GM12865 (cell line): ENCODE data around the gene SMARCB1.

ENCODE experiments used
- DNase-seq: peaks from one replicate; pipeline ENCODE4 v3.0.0; 2010; ENCODE audit warnings: low read depth
- H3K4me3 ChIP-seq: 2 replicates; pipeline ENCODE4 v1.5.1; 2011; ENCODE audit warnings: mild to moderate bottlenecking, low read depth, low read length, control low read depth
- CTCF ChIP-seq: IDR thresholded peaks from 2 replicates; pipeline ENCODE4 v1.5.1; 2011; ENCODE audit warnings: low read length, control low read depth, low read depth, inconsistent platforms; ENCODE audit not compliant: insufficient read depth; ENCODE audit errors: missing control alignments

SMARCB1 gene

GRCh38 chr22:23842599-23842998 is 55.8 kb downstream of the SMARCB1 start:
- DNase-seq = no peak
- no peak for TF ChIP-seq CTCF
- H3K4me3 ChIP-seq = no peak overlapping the region

GRCh38 chr22:23844739-23845202 is 58.0 kb downstream of the SMARCB1 start:
- TF ChIP-seq CTCF = no peak
- H3K4me3 ChIP-seq = peak overlapping the region; percentile 1; the same call in 1 of the 2 replicates
- no peak for DNase-seq

GRCh38 chr22:23845265-23846080 is 58.7 kb downstream of the SMARCB1 start:
- H3K4me3 ChIP-seq = no peak overlapping the region
- TF ChIP-seq CTCF = no peak
- DNase-seq = no peak

- H3K4me3 ChIP-seq = no peak overlapping the region
- no peak for TF ChIP-seq CTCF
- no peak for DNase-seq
These were observed 59.3 kb downstream of the SMARCB1 start for GRCh38 chr22:23846081-23846469.

- no peak for TF ChIP-seq CTCF
- DNase-seq = no peak
- no peak overlapping the region for H3K4me3 ChIP-seq
These were observed 60.6 kb downstream of the SMARCB1 start for GRCh38 chr22:23847310-23847920.

GRCh38 chr22:23847991-23848864 is 61.5 kb downstream of the SMARCB1 start:
- H3K4me3 ChIP-seq = no peak overlapping the region
- DNase-seq = no peak
- TF ChIP-seq CTCF = no peak
